HL-60/S4 treated with phorbol 12-myristate 13-acetate at 8.2 ng/mL for 4 days and 3 days (cell line): ENCODE measurements around the gene SLC9A9.

Source experiments
- in situ Hi-C: fragments of 300-500 bp; cut with MboI; formaldehyde crosslinking; loops from 2 replicates; pipeline ENCODE4 v1.15.0; 2022; ENCODE audit warnings: low sequenced_read_pairs

The SLC9A9 gene

DNA sequence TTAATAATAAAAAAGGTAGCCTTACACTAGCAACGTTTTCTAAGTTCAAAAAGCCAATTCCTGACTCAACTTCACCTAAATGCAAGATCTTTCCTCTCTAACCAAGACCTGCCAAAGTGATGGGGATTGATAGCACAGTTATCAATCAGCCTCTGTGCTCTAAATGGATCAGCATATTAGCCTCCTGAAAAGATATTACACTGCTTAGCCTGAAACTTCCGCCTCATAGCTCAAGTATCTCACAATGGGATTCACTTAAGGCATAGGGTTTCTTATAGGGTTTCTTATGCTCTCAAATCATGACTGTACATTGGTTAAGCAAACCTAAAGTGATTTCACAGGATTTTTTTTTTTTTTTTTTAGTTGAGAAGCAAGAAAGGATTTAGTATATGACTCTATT lies 436 bp upstream of the SLC9A9 start:
- in situ Hi-C loops: no loop called here

DNA sequence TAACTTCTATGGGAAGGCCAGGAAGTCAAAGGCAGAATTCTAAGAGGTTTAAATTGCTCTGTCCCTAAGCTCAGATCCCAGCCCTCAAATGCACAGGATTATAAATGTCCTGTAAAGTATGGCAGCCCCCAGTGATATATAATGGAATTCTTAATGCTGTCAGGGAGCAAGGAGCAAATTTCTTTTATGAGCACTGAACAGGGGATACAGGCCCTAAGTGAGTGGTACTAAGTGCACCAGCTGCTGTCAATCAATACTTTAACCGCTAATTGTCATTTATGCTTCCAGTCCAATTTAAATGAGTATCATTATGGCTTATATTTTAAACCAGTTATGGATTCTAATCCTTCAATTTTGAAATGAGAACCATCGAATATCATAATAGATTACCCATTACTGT lies 4.7 kb downstream of the SLC9A9 start:
- in situ Hi-C loops: no loop called here

DNA sequence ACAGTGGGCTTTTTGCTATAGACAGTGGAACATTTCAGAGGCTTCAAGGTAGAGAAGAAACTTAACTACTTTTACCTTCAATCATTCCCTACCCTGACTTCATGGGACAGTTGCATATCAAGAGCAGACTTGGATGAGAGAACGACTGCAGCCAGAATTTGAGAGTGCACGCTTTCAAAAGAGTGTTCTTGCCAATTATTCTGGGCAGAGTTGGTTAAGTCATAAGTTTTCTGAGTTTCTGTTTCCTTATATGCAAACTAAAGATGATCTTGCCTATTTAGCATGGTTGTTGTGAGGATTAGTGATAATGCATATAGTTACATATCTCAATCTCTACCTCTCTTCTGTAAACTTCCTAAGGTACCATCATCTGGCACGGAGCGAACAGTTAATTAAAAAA lies 7.6 kb downstream of the SLC9A9 start:
- in situ Hi-C loops: no loop called here

DNA sequence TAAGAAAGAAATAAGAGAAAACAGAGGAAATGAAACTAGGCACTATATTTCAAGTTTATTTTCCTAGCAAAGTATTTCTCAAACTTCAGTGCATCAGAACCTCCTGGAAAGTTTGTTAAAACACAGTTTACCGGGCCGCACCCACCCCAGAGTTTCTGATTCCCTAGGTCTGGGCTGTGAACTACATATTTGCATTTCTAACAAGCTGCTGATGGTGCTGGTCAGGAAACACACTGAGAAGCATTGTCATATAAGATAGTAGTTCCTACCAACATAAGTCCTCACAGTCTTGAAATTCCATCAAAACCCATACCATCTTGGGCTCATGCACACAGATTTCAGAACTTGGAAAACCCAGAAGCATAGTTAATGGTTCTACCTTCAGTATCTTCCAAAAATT lies 8.3 kb downstream of the SLC9A9 start:
- in situ Hi-C loops: no loop called here

DNA sequence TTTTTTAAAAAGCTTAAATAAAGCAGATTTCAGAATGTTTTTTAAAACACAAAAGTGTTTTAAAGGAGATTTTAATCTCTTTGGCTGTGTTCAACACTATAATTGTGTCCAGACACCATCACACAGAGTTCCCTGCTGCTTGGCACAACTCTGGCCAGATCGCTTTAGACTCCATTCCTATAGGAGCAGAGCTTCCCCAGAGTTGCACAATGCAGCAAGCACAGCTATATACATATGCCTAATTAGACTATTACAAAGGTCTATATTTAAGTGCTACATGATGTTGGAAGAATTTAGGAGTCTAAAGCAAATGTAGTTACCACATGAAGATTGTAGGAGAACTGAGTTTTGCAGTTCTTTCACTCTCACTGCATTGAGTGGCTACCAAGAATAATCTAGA lies 11.2 kb downstream of the SLC9A9 start:
- in situ Hi-C loops: no loop called here

DNA sequence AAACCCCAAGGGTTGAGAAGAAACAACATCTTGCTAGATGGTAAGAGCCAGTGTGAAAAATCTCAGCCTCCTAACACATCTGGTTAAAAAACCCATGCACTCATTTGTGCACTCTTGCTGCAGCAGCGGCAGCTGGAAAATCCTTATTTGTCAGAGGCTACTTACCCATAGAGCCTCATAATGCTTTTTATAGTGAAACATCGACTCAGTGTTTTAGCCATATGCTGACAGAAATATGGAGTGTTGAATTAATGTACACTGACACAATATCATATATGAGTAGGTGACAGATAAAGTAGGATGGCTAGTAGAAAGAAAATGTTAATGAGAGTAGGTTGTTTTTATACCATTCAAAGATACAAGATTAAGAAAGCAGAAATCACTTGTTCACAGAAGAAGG lies 13.0 kb downstream of the SLC9A9 start:
- in situ Hi-C loops: no loop called here

DNA sequence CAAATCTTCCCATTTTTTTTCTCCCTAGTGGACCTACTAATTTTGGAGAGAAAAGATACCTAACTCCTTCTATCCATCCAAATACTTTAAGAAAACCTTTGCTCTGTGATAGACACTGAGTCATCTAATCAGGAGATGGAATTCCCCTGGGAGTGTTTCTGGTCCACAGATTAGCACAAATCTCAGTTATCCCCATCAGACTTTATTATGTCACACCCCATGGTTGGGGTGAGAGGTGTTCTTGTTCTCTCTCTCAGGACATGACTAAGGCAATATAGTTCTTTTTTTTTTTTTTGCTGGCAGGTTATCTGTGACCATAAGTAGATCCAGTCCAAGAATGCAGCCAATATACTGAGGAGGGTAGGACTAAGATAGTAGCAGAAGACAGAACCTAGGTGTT lies 15.8 kb downstream of the SLC9A9 start:
- in situ Hi-C loops: no loop called here

DNA sequence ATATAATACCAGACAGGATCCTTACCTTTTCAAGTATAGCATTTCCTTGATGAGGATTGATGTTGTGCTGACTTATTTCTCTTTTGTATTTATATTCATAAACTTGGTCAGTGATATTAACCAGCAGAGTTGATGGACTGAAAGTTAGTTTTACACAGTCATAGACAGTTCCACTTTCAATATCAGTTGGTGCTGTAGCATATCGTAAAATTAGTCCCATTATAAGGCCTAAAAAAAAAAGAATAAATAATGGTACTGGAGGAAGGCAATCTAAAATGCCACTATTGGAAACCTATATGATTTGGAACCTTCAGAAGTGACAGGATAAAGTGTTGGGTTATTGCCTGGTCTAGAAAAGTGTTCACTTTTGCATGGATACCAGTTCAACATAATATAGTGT lies 16.3 kb downstream of the SLC9A9 start:
- in situ Hi-C loops: no loop called here

DNA sequence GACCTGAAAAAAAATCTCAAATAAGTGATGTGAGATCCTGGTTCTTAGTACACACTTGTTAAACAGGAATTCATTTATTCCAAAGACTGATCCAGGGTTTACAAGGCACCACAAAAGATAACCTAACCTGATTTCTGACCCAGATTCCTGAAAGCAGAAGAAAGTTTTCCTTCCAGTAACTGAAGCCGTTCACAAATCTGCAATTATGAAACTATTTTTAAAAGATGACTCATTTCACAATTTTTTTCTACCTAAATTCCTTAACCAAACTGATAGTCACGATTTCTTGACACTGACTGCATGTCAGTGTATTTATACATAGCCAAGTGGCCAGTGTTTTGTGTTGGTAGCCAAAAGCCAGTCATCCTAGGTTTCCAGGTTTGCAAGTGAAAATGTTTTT lies 17.1 kb downstream of the SLC9A9 start:
- in situ Hi-C loops: no loop called here

DNA sequence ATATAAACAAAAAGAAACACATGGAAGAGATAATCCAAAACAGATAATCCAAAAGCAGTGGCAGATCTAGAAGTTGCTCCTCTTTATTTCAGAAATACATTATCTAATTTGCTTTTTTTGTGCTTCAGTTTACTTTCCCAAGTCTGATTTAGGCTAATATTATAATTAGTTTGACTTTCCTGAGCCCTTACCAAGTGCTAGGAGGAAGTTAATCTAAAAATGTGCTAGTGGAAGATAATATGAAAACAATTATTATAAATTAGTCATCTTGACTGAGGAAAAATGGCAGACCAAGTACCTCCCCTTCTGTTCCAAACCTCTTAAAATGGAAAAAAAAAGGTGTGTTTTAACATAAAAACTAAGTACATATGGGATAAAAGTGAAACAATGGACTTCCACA lies 17.5 kb downstream of the SLC9A9 start:
- in situ Hi-C loops: no loop called here

DNA sequence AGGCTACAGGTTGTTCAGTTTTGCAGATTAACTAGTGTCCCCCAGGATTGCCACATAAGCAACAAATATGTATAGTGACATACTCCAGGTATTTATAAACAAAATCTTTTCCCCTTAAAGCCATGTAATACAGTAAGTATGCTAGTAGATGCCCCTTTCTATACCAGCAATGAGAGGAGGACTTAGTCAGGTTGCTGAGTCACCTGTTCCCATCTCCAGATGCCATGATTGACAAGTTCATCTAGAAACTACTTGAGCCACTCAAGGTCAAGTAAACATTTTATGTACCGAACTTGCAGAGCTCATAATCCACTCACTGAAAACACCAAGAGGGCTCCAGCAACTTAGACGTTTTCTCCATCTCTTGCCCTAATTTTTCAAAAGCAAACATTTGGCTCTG lies 18.2 kb downstream of the SLC9A9 start:
- in situ Hi-C loops: no loop called here

DNA sequence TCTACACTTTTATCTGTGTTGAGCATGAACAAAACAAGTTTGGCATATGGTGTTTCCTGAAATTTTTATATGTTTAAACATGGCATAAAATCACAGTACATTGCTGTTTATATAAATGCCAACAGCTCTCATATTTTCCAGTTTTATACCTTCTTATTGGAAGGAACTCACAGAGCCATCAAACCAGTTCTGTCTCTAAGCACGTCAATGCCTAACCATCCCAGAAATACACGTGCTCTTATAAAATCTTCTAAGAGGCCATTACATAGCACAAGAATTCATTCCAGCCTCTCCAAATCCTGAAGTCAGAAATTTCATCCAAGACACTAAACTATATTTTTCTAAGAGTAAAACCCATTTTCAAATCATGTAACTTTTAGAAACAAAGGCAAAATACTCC lies 20.8 kb downstream of the SLC9A9 start:
- in situ Hi-C loops: no loop called here

DNA sequence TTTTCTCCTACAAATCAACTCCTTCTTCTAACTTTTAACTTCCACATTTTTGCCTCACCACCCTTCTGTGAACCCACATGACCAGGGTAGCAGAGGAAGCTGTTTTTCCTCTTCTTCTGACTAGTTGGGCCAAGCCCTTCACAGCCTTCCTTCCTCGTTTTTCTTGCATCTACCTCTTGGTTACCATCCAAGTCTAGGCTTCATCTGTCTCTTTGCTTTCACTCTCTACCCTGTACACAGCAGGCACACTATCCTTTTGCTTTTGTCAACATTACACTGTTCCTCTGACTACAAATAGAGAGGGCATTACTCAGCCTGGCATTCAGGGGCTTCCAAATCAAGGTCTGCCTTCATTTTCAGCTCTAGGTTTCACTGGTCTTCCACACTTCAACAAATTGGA lies 22.0 kb downstream of the SLC9A9 start:
- in situ Hi-C loops: no loop called here

DNA sequence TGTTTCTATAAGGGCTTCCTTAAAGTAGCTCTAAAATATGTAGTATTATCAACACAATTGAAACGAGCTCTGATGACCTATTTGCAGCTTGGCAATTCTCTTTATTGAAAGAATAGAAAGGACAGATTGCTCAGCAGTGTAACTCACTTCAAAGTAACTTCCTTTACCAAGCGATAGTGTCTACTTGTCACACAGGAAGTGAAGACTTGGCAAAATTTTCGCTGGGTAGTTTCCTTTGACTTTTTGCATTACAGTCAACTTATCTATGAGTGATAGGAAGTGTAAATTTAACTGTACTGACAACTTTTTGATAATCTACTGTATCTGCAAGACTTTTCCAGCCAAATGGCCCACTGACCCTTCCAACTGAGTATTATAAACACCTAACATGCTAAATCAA lies 22.8 kb downstream of the SLC9A9 start:
- in situ Hi-C loops: no loop called here

DNA sequence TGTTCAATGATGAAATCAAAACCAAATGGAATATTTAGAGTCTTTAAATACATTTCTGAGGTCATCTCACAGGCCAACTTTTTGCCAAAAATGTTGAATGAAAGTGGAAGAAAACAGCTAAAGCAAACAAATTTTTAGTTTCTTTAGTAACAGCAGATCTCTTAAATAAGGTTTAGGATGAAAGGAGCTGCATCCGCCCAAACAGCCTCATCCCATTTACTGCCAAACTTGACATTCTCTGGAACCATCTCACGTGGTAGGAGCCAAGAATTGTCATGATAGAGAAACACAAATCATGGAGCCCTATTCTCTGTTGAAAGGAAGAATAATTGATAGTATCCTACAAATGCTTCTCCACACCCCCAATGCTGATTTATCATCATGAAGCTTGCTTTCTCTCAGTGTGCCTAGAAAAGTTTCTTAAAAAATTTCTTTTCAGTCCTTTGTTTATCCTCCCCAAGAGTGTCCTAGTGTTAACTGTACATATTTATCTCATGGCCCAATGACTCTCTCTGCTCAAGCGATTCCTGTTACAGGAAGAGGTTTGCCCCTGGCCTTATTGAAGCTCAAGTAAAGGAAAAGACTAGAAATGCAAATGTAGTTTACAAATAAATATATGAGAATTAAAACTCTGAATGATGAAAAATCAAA lies 23.4 kb downstream of the SLC9A9 start:
- in situ Hi-C loops: no loop called here

DNA sequence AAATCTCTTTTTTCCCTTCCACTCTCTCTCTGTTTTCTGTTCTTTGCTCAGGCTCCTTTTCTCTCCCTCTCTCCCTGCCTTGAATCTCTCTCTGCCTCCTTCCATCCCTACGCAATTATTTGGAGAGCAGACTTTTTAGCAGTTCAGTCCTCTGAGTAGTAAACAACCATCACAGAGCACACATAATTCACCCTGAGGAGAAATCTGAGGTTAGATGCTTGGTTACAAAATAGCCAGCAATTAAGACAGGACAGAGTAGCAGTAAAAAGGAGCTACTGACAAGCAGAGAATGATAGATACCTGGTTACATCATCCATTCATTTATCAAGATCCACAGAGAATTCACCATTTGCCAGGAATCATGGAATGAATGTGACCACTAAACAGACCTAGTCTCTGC lies 25.5 kb downstream of the SLC9A9 start:
- in situ Hi-C loops: no loop called here

DNA sequence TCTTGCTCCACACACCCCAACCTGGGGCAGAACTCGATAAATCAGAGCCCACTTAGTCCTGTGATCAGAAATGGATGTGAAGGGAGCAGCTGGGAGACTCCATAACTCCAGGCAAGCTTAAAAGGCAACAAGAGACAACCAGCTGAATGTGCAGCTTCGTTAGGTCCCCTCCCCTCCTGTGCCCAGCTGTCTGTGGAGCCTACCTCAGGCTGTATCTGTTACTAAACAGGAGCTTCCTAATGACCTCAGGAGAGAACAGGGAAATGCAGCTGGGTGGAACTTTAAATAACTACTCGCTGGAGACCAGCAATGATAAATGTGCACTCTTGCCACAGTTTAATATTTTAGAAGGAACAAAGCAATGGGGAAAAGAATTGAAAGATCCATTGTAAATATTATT lies 25.9 kb downstream of the SLC9A9 start:
- in situ Hi-C loops: no loop called here

DNA sequence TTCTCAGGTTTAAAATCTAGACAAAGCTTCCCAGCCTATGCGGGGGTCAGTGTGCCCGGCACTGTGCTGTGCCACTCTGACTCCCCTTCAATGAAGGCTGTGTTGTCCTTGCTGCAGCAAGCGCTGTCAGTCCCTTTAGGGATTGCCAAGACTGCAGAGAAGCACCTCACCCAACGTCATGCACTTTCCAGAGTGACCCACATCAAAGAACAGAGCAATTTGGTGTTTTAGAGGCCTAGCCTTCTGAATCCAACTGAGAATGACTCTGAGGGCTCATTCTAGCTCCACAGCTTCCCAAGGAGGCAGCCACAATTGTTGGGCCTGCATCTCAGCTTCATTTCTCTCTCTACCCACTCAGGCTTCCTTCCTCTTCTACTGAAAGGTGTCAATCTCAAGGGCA lies 26.4 kb downstream of the SLC9A9 start:
- in situ Hi-C loops: no loop called here

DNA sequence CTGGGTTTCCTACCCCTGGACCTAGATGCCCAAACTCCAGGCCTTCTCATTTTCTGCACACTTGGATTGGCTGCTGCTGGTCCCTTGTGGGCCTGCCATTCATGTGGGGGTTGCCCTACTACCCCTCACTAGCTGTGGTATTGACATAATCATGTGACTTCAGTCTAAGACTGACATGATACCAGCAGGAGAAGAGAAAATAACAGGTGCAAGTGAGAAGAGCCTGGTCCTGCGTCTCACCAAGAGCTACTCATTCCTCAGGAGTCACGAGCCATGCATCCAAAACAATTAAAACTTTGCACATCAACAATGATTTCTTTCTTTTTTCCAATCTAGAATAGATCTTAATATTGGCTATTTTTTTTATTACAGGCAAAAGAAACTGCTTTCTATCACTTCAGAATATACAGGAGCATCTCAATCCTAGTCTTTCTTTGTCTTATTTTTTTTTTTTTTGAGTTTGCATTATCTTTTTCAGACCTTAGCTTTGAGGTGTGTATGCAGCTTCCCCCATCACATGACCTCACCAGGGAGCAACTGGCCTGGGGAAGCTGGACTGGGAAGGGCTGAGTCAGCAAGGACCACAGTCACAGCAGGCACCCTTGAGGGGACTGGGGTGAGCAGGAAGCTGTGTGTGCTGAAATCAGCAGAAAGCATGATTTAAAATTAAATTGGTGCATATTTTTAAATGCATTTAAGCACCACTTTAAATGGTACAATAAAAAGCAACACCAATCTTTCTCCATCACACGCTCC lies 27.6 kb downstream of the SLC9A9 start:
- in situ Hi-C loops: no loop called here

DNA sequence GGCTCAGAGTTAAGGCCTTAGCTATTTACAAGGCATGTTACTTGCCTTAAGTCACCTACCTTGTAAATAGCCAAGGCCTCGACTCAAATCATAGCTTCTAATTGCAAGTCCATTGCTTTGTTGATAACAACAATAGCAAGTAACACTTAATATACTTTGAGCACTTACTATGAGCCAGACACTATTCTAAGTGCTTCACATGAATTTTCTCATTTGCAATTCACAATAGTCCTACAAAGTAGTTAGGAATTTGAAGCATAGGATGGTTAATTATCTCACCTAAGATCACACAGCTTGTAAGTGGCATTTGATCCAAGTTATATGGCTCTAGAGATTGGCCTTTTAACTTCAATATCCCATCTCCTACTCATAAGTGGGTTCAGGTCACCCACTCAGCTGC lies 28.4 kb downstream of the SLC9A9 start:
- in situ Hi-C loops: no loop called here

DNA sequence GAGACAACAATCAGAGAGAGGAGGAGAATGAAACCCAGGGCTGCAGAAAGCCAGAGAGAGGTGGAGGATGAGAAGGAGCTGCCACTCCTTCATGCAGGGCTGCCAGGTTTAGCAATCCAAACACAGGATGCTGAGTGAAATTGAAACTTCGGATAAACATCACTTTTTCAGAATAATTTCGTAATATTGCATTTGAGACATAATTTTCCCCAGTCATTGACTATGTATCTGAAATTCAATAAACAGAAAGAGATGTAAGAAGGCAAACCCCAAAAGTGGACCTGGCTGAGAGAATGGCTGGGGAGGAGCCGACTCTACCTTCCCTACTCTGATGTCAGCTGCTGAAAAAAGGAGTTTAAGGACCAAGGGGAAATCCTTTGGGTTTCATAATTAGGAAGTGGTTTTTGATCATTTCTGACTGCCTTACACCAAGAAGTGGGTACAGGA lies 33.8 kb downstream of the SLC9A9 start:
- in situ Hi-C loops: no loop called here

DNA sequence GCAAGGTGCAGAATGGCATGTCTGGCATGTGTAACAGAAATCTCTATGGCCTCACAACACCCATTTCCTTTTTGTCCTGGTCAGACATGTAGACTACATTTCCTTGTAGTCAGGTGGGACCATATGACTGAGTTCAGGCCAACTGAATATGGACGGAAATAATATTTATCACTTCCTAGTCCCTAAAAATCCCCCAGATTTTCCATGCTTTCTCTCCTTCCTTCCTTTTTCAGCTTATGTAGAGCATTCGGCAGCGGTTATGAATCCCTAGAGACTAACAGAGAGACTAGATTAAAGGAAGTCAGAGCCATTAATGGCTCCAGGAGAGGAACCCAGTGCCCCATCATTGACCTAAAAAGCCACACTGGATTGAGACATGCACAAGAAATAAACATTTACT lies 35.8 kb downstream of the SLC9A9 start:
- in situ Hi-C loops: no loop called here

DNA sequence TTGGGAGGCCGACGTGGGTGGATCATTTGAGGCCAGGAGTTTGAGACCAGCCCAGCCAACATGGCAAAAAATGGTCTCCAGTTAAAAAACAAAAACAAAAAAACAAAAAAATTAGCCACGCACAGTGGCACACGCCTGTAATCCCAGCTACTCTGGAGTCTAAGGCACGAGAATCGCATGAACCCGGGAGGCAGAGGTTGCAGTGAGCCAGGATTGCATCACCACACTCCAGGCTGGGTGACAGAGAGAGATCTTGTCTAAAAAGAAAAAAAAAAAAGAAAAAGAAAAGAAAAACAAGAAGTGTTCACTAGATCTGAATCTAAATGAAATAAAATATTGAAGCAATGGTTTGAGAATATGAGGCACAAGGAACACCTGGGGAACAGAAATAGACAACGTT lies 36.7 kb downstream of the SLC9A9 start:
- in situ Hi-C loops: no loop called here
